Measurements from ENCODE around the gene CCDC85C. TPM values are rescaled to one million over a fixed set of nuclear protein-coding genes. Genes with fewer than 3 reads are reported as not detected.

Gene CCDC85C
- total RNA-seq, 2 donors from 2014 or later, result 2.7 to 3.6 TPM

- H3K27ac Mint-ChIP-seq, result no peak overlapping the region
- H3K4me1 Mint-ChIP-seq (ENCODE audit: low read depth in 2 of 2), result peaks cover 0 to 3% of the 10 kb centered on the region in 2 donors
- peaks cover 5% of the 10 kb centered on the region for H3K36me3 Mint-ChIP-seq
- DNase-seq (ENCODE audit: low spot score) (no peak), ATAC-seq (no peak)
- no peaks in the 10 kb centered on the region for H3K27me3 Mint-ChIP-seq
- H3K9me3 Mint-ChIP-seq, result no peaks in the 10 kb centered on the region
- H3K4me3 Mint-ChIP-seq, result no peak overlapping the region
Observed at GRCh38 chr14:99510556-99511139, 93.4 kb downstream of the CCDC85C start.

- H3K4me3 Mint-ChIP-seq, result no peak overlapping the region
- peaks cover 9% of the 10 kb centered on the region for H3K36me3 Mint-ChIP-seq
- H3K27ac Mint-ChIP-seq, result no peak overlapping the region
- DNase-seq (ENCODE audit: low spot score), result no peak
- no peaks in the 10 kb centered on the region for H3K27me3 Mint-ChIP-seq
- ATAC-seq, result no peak
- peaks cover 0 to 3% of the 10 kb centered on the region in 2 donors for H3K4me1 Mint-ChIP-seq (ENCODE audit: low read depth in 2 of 2)
- H3K9me3 Mint-ChIP-seq, result no peaks in the 10 kb centered on the region
Observed at GRCh38 chr14:99509871-99510555, 94.0 kb downstream of the CCDC85C start.

GRCh38 chr14:99508896-99509629 is 94.9 kb downstream of the CCDC85C start:
- no peak for DNase-seq (ENCODE audit: low spot score)
- H3K27me3 Mint-ChIP-seq, result no peaks in the 10 kb centered on the region
- H3K36me3 Mint-ChIP-seq, result peaks cover 17% of the 10 kb centered on the region
- ATAC-seq, result no peak
- no peaks in the 10 kb centered on the region for H3K9me3 Mint-ChIP-seq
- H3K4me1 Mint-ChIP-seq (ENCODE audit: low read depth in 2 of 2), result peaks cover 0 to 3% of the 10 kb centered on the region in 2 donors
- peak overlapping the region in 1 of 2 donors; percentile 31 for H3K27ac Mint-ChIP-seq
- H3K4me3 Mint-ChIP-seq, result no peak overlapping the region

GRCh38 chr14:99507860-99508640 is 96.0 kb downstream of the CCDC85C start:
- ATAC-seq (no peak), DNase-seq (ENCODE audit: low spot score) (no peak)
- no peak overlapping the region for H3K4me3 Mint-ChIP-seq
- H3K27ac Mint-ChIP-seq, result peak overlapping the region in 1 of 2 donors; percentile 31
- H3K4me1 Mint-ChIP-seq (ENCODE audit: low read depth in 2 of 2), result peaks cover 0 to 3% of the 10 kb centered on the region in 2 donors
- H3K27me3 Mint-ChIP-seq, result no peaks in the 10 kb centered on the region
- H3K9me3 Mint-ChIP-seq, result no peaks in the 10 kb centered on the region
- H3K36me3 Mint-ChIP-seq, result peaks cover 26% of the 10 kb centered on the region

GRCh38 chr14:99506276-99506675 is 97.7 kb downstream of the CCDC85C start:
- Mint-ChIP-seq H3K9me3 (no peaks in the 10 kb centered on the region), H3K36me3 (peaks cover 26% of the 10 kb centered on the region), H3K4me1 (ENCODE audit: low read depth in 2 of 2) (peaks cover 0 to 3% of the 10 kb centered on the region in 2 donors), H3K27me3 (no peaks in the 10 kb centered on the region), H3K27ac (no peak overlapping the region), H3K4me3 (no peak overlapping the region)
- DNase-seq (ENCODE audit: low spot score), result no peak
- ATAC-seq, result no peak

- no peak for ATAC-seq
- Mint-ChIP-seq H3K36me3 (peaks cover 26% of the 10 kb centered on the region), H3K27ac (no peak overlapping the region)
Observed at GRCh38 chr14:99505089-99505488, 98.9 kb downstream of the CCDC85C start.

GRCh38 chr14:99503848-99504453 is 100.1 kb downstream of the CCDC85C start:
- ATAC-seq, result no peak
- Mint-ChIP-seq H3K27ac (no peak overlapping the region), H3K36me3 (peaks cover 26% of the 10 kb centered on the region), H3K9me3 (no peaks in the 10 kb centered on the region), H3K27me3 (no peaks in the 10 kb centered on the region), H3K4me1 (ENCODE audit: low read depth in 2 of 2) (no peaks in the 10 kb centered on the region), H3K4me3 (no peak overlapping the region)
- DNase-seq (ENCODE audit: low spot score), result no peak

More at GRCh38 chr14:99505089-99505488, 98.9 kb downstream of the CCDC85C start:
- H3K9me3 Mint-ChIP-seq, result no peaks in the 10 kb centered on the region
- peaks cover 0 to 3% of the 10 kb centered on the region in 2 donors for H3K4me1 Mint-ChIP-seq (ENCODE audit: low read depth in 2 of 2)
- DNase-seq (ENCODE audit: low spot score), result no peak
- H3K4me3 Mint-ChIP-seq, result no peak overlapping the region
- no peaks in the 10 kb centered on the region for H3K27me3 Mint-ChIP-seq

GRCh38 chr14:99502989-99503421 is 101.0 kb downstream of the CCDC85C start:
- DNase-seq (ENCODE audit: low spot score) (no peak), ATAC-seq (no peak)
- Mint-ChIP-seq H3K27me3 (no peaks in the 10 kb centered on the region), H3K9me3 (no peaks in the 10 kb centered on the region), H3K4me3 (no peak overlapping the region), H3K4me1 (ENCODE audit: low read depth in 2 of 2) (no peaks in the 10 kb centered on the region), H3K27ac (no peak overlapping the region), H3K36me3 (peaks cover 26% of the 10 kb centered on the region)

GRCh38 chr14:99497894-99498293 is 106.1 kb downstream of the CCDC85C start:
- no peak overlapping the region for H3K4me3 Mint-ChIP-seq
- H3K9me3 Mint-ChIP-seq, result no peaks in the 10 kb centered on the region
- peaks cover 28% of the 10 kb centered on the region for H3K36me3 Mint-ChIP-seq
- no peaks in the 10 kb centered on the region for H3K27me3 Mint-ChIP-seq
- DNase-seq (ENCODE audit: low spot score), result no peak
- ATAC-seq, result no peak
- peaks cover 13 to 18% of the 10 kb centered on the region in 2 donors for H3K4me1 Mint-ChIP-seq (ENCODE audit: low read depth in 2 of 2)
- no peak overlapping the region for H3K27ac Mint-ChIP-seq

GRCh38 chr14:99497341-99497740 is 106.7 kb downstream of the CCDC85C start:
- Mint-ChIP-seq H3K27me3 (no peaks in the 10 kb centered on the region), H3K4me1 (ENCODE audit: low read depth in 2 of 2) (peaks cover 14 to 22% of the 10 kb centered on the region in 2 donors), H3K4me3 (no peak overlapping the region), H3K9me3 (no peaks in the 10 kb centered on the region), H3K36me3 (peaks cover 28% of the 10 kb centered on the region), H3K27ac (no peak overlapping the region)
- no peak for DNase-seq (ENCODE audit: low spot score)
- ATAC-seq, result no peak

- H3K27ac Mint-ChIP-seq, result peak overlapping the region in 1 of 2 donors; percentile 20
- H3K4me3 Mint-ChIP-seq, result no peak overlapping the region
- no peaks in the 10 kb centered on the region for H3K36me3 Mint-ChIP-seq
- no peaks in the 10 kb centered on the region for H3K27me3 Mint-ChIP-seq
- H3K9me3 Mint-ChIP-seq, result no peaks in the 10 kb centered on the region
- H3K4me1 Mint-ChIP-seq (ENCODE audit: low read depth in 2 of 2), result peaks cover 37 to 47% of the 10 kb centered on the region in 2 donors
- DNase-seq (ENCODE audit: low spot score) (no peak), ATAC-seq (no peak)
Observed at GRCh38 chr14:99484106-99484505, 119.9 kb downstream of the CCDC85C start.

- ATAC-seq (no peak), DNase-seq (ENCODE audit: low spot score) (no peak)
- Mint-ChIP-seq H3K27ac (peak overlapping the region; percentile 91 to 97), H3K27me3 (no peaks in the 10 kb centered on the region), H3K9me3 (no peaks in the 10 kb centered on the region), H3K4me3 (peak overlapping the region; percentile 89), H3K36me3 (no peaks in the 10 kb centered on the region), H3K4me1 (ENCODE audit: low read depth in 2 of 2) (peaks cover 51 to 54% of the 10 kb centered on the region in 2 donors)
Observed at GRCh38 chr14:99481745-99482099, 122.3 kb downstream of the CCDC85C start.

Data from natural killer cell treated with Interleukin-12 subunit alpha and Interleukin-12 subunit beta and Interleukin-15 and Interleukin-18, amount 100 ng/mL, for 72 hours (primary cell).